WTC11 (cell line): ENCODE data around the gene POLR2A. TPM values are rescaled to one million over a fixed set of nuclear protein-coding genes. Genes with fewer than 3 reads are reported as not detected.
"Not testable (repeated sequence)": the region's sequence is repeated elsewhere in the genome, so short reads cannot be mapped to it uniquely, and the experiment has no call there.

Source experiments
- ATAC-seq: fragments of 200-7000 bp; cut with Tn5 transposase; 2 replicates; pipeline ENCODE4 v1.10.0; 2021; ENCODE audit warnings: mild to moderate bottlenecking, moderate library complexity
- CTCF ChIA-PET: fragments of 300-600 bp; sonication (Branson Sonifier 250); formaldehyde crosslinking; loops from one replicate; lab custom pipeline; 2021; ENCODE audit warnings: antibody characterized with exemption; lab: Charles Lee
- POLR2A ChIA-PET: fragments of 350-600 bp; sonication (Branson Sonifier 250); formaldehyde crosslinking; loops from one replicate; lab custom pipeline; 2021; ENCODE audit warnings: antibody characterized with exemption; lab: Charles Lee
- DNase-seq: peaks from one replicate; pipeline ENCODE4 v3.0.0; 2021; ENCODE audit warnings: low spot score
- H3K27ac Mint-ChIP-seq: 2 replicates; pipeline ENCODE4 v1.8.0; 2021; ENCODE audit warnings: mixed read lengths
- H3K27me3 Mint-ChIP-seq: 2 replicates; pipeline ENCODE4 v1.8.0; 2021; ENCODE audit warnings: low read depth, mild to moderate bottlenecking, moderate library complexity, mixed read lengths
- H3K36me3 Mint-ChIP-seq: 2 replicates; pipeline ENCODE4 v1.8.0; 2021; ENCODE audit warnings: mixed read lengths
- H3K4me1 Mint-ChIP-seq: 2 replicates; pipeline ENCODE4 v1.8.0; 2022; ENCODE audit warnings: mixed read lengths
- H3K4me3 Mint-ChIP-seq: 2 replicates; pipeline ENCODE4 v1.8.0; 2021; ENCODE audit warnings: mild to moderate bottlenecking, moderate library complexity, mixed read lengths
- H3K9me3 Mint-ChIP-seq: 2 replicates; pipeline ENCODE4 v1.8.0; 2021; ENCODE audit warnings: mixed read lengths
- ATF1 ChIP-seq: sonication (generic); formaldehyde crosslinking; IDR thresholded peaks from 2 replicates; pipeline ENCODE4 v1.8.1; 2023; ENCODE audit warnings: mild to moderate bottlenecking, moderate library complexity, missing genetic modification reagents
- FOXK1 ChIP-seq: sonication (generic); formaldehyde crosslinking; IDR thresholded peaks from 2 replicates; pipeline ENCODE4 v1.8.0; 2022; ENCODE audit warnings: mild to moderate bottlenecking, moderate library complexity, missing genetic modification reagents
- GRHL2 ChIP-seq: fragments of 250-450 bp; sonication (Bioruptor Pico); IDR thresholded peaks from 2 replicates; pipeline ENCODE4 v1.8.0; 2022; ENCODE audit warnings: mild to moderate bottlenecking, moderate library complexity; ENCODE audit not compliant: insufficient replicate concordance, severe bottlenecking
- IRF2 ChIP-seq: sonication (generic); formaldehyde crosslinking; IDR thresholded peaks from 2 replicates; pipeline ENCODE4 v1.8.0; 2022; ENCODE audit warnings: low read depth, missing genetic modification reagents, borderline replicate concordance
- JAZF1 ChIP-seq: fragments of 250-450 bp; sonication (Bioruptor Pico); IDR thresholded peaks from 2 replicates; pipeline ENCODE4 v1.9.0; 2021; ENCODE audit warnings: moderate library complexity, mild to moderate bottlenecking, inconsistent platforms
- PRRX2 ChIP-seq: fragments of 250-450 bp; sonication (Bioruptor Pico); IDR thresholded peaks from 2 replicates; pipeline ENCODE4 v1.8.0; 2021; ENCODE audit warnings: mild to moderate bottlenecking
- SMAD3 ChIP-seq: sonication (generic); formaldehyde crosslinking; IDR thresholded peaks from 2 replicates; pipeline ENCODE4 v1.8.0; 2022; ENCODE audit warnings: missing genetic modification reagents, mild to moderate bottlenecking, borderline replicate concordance
- ZBTB21 ChIP-seq: sonication (generic); formaldehyde crosslinking; IDR thresholded peaks from 2 replicates; pipeline ENCODE4 v1.8.1; 2023; ENCODE audit warnings: mild to moderate bottlenecking, missing genetic modification reagents, borderline replicate concordance
- ZNF317 ChIP-seq: sonication (generic); formaldehyde crosslinking; IDR thresholded peaks from 2 replicates; pipeline ENCODE4 v1.8.1; 2023; ENCODE audit warnings: low read depth, mild to moderate bottlenecking, moderate library complexity, missing genetic modification reagents, borderline replicate concordance
- total RNA-seq: library from RNA; stranded (reverse); gene quantifications from 3 replicates; pipeline ENCODE4 v1.2.3, GENCODE V29; 2021
- TF ChIP-seq, protein P1 (sequence below): sonication (generic); formaldehyde crosslinking; IDR thresholded peaks from 2 replicates; pipeline ENCODE4 v1.8.0; 2023; ENCODE audit warnings: missing genetic modification reagents, mild to moderate bottlenecking, borderline replicate concordance
- TF ChIP-seq, protein P2 (sequence below): sonication (generic); formaldehyde crosslinking; IDR thresholded peaks from 2 replicates; pipeline ENCODE4 v1.8.1; 2023; ENCODE audit warnings: mild to moderate bottlenecking, missing genetic modification reagents, moderate library complexity
- TF ChIP-seq, protein P3 (sequence below): sonication (generic); formaldehyde crosslinking; IDR thresholded peaks from 2 replicates; pipeline ENCODE4 v1.8.1; 2022; ENCODE audit warnings: mild to moderate bottlenecking, moderate library complexity, missing genetic modification reagents
- TF ChIP-seq, protein P4 (sequence below): fragments of 250-450 bp; sonication (Bioruptor Pico); IDR thresholded peaks from 2 replicates; pipeline ENCODE4 v1.8.0; 2021; ENCODE audit warnings: mild to moderate bottlenecking
- TF ChIP-seq, protein P5 (sequence below): fragments of 200-600 bp; IDR thresholded peaks from 2 replicates; pipeline ENCODE4 v1.8.0; 2022; ENCODE audit warnings: antibody characterized with exemption

POLR2A gene
- total RNA-seq, 1 experiment from 2014 or later: 170 TPM

DNA sequence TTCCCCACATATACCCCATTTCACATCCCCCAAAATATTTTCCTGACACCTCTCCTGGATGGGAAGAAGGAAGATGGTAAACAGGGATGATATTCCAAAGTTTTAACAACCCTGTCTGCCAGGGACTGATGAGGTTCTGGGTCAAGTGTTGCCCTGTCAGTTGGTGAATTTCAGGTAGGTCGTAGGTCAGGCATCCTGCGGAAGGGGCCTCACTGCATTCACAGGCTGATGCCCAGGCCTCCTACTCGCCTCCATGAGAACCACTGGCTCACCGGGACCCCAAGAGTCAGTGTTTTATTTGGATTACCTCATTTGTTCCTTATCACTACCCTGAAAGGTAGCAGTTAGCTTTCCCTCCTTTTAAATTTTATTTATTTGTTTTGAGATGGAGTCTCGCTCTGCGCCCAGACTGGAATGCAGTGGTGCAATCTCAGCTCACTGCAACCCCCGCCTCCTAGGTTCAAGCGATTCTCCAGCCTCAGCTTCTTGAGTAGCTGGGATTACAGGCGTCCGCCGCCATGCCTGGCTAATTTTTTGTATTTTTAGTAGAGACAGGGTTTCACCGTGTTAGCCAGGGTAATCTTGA is 15.3 kb upstream of the POLR2A start:
- DNase-seq (no peak), ATAC-seq (no peak)
- ChIA-PET CTCF (no interaction called here), POLR2A (no interaction called here)
- Mint-ChIP-seq H3K27me3 (no peaks in the 10 kb centered on the region), H3K9me3 (no peaks in the 10 kb centered on the region), H3K27ac (peak overlapping the region; percentile 41), H3K4me1 (0 out of 2 replicates have a peak, but pooled peaks cover 6% of the 10 kb centered on the region), H3K36me3 (no peaks in the 10 kb centered on the region), H3K4me3 (no peak overlapping the region)
- TF ChIP-seq ZBTB21 (CRISPR knock-in tag) (no peak), SMAD3 (no peak), ATF1 (CRISPR knock-in tag) (no peak), FOXK1 (CRISPR knock-in tag) (no peak)
- TF ChIP-seq, protein P1, sequence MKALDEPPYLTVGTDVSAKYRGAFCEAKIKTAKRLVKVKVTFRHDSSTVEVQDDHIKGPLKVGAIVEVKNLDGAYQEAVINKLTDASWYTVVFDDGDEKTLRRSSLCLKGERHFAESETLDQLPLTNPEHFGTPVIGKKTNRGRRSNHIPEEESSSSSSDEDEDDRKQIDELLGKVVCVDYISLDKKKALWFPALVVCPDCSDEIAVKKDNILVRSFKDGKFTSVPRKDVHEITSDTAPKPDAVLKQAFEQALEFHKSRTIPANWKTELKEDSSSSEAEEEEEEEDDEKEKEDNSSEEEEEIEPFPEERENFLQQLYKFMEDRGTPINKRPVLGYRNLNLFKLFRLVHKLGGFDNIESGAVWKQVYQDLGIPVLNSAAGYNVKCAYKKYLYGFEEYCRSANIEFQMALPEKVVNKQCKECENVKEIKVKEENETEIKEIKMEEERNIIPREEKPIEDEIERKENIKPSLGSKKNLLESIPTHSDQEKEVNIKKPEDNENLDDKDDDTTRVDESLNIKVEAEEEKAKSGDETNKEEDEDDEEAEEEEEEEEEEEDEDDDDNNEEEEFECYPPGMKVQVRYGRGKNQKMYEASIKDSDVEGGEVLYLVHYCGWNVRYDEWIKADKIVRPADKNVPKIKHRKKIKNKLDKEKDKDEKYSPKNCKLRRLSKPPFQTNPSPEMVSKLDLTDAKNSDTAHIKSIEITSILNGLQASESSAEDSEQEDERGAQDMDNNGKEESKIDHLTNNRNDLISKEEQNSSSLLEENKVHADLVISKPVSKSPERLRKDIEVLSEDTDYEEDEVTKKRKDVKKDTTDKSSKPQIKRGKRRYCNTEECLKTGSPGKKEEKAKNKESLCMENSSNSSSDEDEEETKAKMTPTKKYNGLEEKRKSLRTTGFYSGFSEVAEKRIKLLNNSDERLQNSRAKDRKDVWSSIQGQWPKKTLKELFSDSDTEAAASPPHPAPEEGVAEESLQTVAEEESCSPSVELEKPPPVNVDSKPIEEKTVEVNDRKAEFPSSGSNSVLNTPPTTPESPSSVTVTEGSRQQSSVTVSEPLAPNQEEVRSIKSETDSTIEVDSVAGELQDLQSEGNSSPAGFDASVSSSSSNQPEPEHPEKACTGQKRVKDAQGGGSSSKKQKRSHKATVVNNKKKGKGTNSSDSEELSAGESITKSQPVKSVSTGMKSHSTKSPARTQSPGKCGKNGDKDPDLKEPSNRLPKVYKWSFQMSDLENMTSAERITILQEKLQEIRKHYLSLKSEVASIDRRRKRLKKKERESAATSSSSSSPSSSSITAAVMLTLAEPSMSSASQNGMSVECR: no peak
- TF ChIP-seq, protein P2, sequence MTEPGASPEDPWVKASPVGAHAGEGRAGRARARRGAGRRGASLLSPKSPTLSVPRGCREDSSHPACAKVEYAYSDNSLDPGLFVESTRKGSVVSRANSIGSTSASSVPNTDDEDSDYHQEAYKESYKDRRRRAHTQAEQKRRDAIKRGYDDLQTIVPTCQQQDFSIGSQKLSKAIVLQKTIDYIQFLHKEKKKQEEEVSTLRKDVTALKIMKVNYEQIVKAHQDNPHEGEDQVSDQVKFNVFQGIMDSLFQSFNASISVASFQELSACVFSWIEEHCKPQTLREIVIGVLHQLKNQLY: no peak
- TF ChIP-seq, protein P3, sequence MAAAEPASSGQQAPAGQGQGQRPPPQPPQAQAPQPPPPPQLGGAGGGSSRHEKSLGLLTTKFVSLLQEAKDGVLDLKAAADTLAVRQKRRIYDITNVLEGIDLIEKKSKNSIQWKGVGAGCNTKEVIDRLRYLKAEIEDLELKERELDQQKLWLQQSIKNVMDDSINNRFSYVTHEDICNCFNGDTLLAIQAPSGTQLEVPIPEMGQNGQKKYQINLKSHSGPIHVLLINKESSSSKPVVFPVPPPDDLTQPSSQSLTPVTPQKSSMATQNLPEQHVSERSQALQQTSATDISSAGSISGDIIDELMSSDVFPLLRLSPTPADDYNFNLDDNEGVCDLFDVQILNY: no peak
- TF ChIP-seq, protein P4, sequence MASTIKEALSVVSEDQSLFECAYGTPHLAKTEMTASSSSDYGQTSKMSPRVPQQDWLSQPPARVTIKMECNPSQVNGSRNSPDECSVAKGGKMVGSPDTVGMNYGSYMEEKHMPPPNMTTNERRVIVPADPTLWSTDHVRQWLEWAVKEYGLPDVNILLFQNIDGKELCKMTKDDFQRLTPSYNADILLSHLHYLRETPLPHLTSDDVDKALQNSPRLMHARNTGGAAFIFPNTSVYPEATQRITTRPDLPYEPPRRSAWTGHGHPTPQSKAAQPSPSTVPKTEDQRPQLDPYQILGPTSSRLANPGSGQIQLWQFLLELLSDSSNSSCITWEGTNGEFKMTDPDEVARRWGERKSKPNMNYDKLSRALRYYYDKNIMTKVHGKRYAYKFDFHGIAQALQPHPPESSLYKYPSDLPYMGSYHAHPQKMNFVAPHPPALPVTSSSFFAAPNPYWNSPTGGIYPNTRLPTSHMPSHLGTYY (CRISPR knock-in tag): no peak

DNA sequence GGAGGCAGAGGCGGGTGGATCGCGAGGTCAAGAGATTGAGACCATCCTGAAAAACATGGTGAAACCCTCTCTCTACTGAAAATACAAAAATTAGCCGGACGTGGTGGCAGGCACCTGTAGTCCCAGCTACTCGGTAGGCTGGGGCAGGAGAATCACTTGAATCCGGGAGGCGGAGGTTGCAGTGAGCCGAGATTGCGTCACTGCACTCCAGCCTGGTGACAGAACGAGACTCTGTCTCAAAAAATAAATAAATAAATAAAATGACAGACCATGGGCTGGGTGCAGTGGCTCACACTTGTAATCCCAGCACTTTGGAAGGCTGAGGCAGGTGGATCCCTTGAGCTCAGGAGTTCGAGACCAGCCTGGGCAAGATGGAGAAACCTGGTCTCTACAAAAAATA is 14.3 kb upstream of the POLR2A start:
- H3K4me1 Mint-ChIP-seq, DNase-seq, ATAC-seq, H3K9me3 Mint-ChIP-seq, POLR2A ChIA-PET, H3K36me3 Mint-ChIP-seq, H3K4me3 Mint-ChIP-seq, H3K27ac Mint-ChIP-seq, CTCF ChIA-PET, H3K27me3 Mint-ChIP-seq: not testable (repeated sequence)

DNA sequence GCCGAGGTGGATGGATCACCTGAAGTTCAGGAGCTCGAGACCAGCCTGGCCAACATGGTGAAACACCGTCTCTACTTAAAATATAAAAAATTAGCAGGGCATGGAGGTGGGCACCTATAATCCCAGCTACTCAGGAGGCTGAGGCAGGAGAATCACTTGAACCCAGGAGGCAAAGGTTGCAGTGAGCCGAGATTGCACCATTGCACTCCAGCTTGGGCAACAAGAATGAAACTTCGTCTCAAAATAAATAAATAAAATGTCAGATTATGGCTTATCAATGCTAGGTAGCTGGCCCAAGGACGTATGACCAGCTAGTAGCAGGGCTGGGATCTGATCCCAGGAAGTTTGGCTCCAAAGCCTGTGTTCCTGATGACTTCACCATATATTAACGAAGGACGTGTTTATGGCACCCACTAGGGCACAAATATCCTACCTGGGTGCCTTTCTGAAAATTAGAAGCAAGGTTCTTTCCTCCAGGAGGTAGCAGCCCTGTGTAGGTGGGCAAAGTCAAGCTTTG is 13.7 kb upstream of the POLR2A start:
- POLR2A ChIA-PET: not testable (repeated sequence)

DNA sequence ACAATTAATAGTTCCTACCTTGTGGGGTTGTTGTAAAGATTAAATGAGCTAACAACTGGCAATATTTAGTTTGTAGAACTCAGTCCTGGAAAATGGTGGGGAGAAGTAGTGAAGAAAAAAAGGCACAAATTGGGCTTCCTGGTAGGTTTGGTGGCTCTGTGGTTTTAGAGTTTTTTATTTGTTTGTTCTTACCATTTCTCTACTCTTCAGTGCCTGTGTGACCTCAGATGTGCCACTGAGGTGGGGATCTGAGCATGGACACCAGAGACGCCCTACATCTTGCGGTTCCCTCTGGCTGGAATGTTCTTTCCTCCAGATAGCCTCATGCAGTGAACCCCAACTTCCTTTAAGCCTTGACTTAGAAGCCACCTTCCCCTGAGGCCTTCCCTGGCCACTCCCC is 12.4 kb upstream of the POLR2A start:
- CTCF ChIA-PET: interaction anchor here (1.4 kb wide), 1 partner anchor 30 kb away, joined by 3 read pairs; no protein-coding TSS in a partner anchor
- DNase-seq: no peak
- TF ChIP-seq GRHL2 (CRISPR knock-in tag) (no peak), PRRX2 (CRISPR knock-in tag) (no peak), ZNF317 (CRISPR knock-in tag) (no peak), IRF2 (CRISPR knock-in tag) (no peak), JAZF1 (CRISPR knock-in tag) (no peak)
- TF ChIP-seq, protein P5, sequence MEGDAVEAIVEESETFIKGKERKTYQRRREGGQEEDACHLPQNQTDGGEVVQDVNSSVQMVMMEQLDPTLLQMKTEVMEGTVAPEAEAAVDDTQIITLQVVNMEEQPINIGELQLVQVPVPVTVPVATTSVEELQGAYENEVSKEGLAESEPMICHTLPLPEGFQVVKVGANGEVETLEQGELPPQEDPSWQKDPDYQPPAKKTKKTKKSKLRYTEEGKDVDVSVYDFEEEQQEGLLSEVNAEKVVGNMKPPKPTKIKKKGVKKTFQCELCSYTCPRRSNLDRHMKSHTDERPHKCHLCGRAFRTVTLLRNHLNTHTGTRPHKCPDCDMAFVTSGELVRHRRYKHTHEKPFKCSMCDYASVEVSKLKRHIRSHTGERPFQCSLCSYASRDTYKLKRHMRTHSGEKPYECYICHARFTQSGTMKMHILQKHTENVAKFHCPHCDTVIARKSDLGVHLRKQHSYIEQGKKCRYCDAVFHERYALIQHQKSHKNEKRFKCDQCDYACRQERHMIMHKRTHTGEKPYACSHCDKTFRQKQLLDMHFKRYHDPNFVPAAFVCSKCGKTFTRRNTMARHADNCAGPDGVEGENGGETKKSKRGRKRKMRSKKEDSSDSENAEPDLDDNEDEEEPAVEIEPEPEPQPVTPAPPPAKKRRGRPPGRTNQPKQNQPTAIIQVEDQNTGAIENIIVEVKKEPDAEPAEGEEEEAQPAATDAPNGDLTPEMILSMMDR: no peak
- TF ChIP-seq, protein P2: no peak
- TF ChIP-seq, all 79 proteins: peak for 0
- POLR2A ChIA-PET: no interaction called here
- H3K4me1 Mint-ChIP-seq: peaks cover 10% of the 10 kb centered on the region
- no peaks in the 10 kb centered on the region for H3K9me3 Mint-ChIP-seq
- no peaks in the 10 kb centered on the region for H3K36me3 Mint-ChIP-seq
- H3K27ac Mint-ChIP-seq: no peak overlapping the region
- H3K27me3 Mint-ChIP-seq: no peaks in the 10 kb centered on the region
- no peak overlapping the region for H3K4me3 Mint-ChIP-seq
- ATAC-seq: no peak

More for the DNA sequence above, 13.7 kb upstream of the POLR2A start:
- H3K4me1 Mint-ChIP-seq, H3K27me3 Mint-ChIP-seq, H3K36me3 Mint-ChIP-seq, DNase-seq, H3K27ac Mint-ChIP-seq, H3K4me3 Mint-ChIP-seq, ATAC-seq, H3K9me3 Mint-ChIP-seq: not testable (repeated sequence)
- CTCF ChIA-PET: interaction anchor here (1.4 kb wide), 1 partner anchor 29 kb away, joined by 3 read pairs; no protein-coding TSS in a partner anchor

DNA sequence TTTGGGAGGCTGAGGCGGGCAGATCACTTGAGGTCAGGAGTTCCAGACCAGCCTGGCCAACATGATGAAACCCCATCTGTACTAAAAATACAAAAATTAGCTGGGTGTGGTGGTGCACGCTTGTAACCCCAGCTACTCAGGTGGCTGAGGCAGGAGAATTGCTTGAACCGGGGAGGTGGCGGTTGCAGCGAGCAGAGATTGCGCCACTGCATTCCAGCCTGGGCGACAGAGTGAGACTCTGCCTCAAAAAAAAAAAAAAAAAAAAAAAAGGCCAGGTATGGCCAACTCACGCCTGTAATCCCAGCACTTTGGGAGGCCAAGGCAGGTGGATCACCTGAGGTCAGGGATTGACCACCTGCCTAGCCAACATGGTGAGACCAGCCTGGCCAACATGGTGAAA is 9.4 kb upstream of the POLR2A start:
- not testable (repeated sequence) for H3K4me3 Mint-ChIP-seq, ATAC-seq, DNase-seq, H3K9me3 Mint-ChIP-seq, H3K27me3 Mint-ChIP-seq, H3K27ac Mint-ChIP-seq, H3K36me3 Mint-ChIP-seq
- ChIA-PET CTCF (interaction anchor here (0.7 to 2.7 kb wide), 2 partner anchors 40 to 86 kb away, joined by 6 to 11 read pairs; no protein-coding TSS in a partner anchor), POLR2A (interaction anchor here (0.7 kb wide), 2 partner anchors 16 to 33 kb away, joined by 3 to 4 read pairs; no protein-coding TSS in a partner anchor)
- peaks cover 24% of the 10 kb centered on the region for H3K4me1 Mint-ChIP-seq
